Adipose tissue (tissue), 3 donors: ENCODE measurements around the gene SMG9. TPM values are rescaled to one million over a fixed set of nuclear protein-coding genes. Genes with fewer than 3 reads are reported as not detected.
"Not testable (repeated sequence)": the region's sequence is repeated elsewhere in the genome, so short reads cannot be mapped to it uniquely, and the experiment has no call there.

Source experiments
- H3K27ac ChIP-seq: one replicate; pipeline ENCODE4 v1.5.1; 2013; ENCODE audit warnings: low read depth, low read length
- WGBS, 3 donors: extraction: QIAGEN DNeasy Blood & Tissue Kit; methylation state at CpG; one replicate each; pipeline ENCODE4 v1.1.7; 2013; 5-methylcytosine and 5-hydroxymethylcytosine counted together
- polyA plus RNA-seq, 3 donors: library from polyadenylated mRNA; stranded (reverse); fragments of 200-250 nt; gene quantifications; one replicate each; pipeline ENCODE4 v1.2.3, GENCODE V29; 2013
- donor health status: healthy with polysubstance abuse.
- donor health status: Bipolar disorder and iron deficiency.
- donor health status: healthy.

SMG9 gene
- polyA plus RNA-seq, 3 donors: 6.9 to 16.0 (median 10.5) TPM

DNA sequence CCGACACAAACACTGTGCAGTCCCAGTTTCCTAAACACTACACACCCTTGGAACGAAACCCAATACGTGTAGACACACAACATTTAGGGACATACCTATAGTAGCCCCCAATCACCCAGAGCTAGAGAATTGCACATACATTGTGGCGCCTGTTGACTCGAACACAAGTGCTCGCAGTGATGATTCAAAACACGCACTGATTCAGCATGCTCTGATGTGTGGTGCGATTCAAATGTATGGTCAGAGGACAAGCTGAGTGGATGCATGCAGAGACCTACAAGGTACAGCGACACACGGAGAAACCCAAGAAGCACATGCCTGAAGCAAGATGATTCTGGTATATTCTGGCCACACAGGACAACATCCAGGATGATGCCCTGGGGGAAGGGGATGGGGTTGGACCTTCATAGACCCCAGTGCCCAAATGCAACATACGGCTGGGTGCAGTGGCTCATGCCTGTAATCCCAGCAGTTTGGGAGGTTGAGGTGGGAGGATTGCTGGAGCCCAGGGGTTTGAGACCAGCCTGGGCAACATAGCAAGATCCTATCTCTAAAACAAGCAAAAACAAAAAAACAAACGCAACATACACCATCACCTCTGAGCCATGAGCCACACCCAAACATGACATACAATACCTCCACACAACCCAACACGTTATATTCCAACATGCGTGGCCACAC is 27.0 kb upstream of the SMG9 start:
- WGBS, 3 donors: 78 to 90% (median 90%) methylated on average over 14 of the region's 14 CpGs
- H3K27ac ChIP-seq: no peak overlapping the region

DNA sequence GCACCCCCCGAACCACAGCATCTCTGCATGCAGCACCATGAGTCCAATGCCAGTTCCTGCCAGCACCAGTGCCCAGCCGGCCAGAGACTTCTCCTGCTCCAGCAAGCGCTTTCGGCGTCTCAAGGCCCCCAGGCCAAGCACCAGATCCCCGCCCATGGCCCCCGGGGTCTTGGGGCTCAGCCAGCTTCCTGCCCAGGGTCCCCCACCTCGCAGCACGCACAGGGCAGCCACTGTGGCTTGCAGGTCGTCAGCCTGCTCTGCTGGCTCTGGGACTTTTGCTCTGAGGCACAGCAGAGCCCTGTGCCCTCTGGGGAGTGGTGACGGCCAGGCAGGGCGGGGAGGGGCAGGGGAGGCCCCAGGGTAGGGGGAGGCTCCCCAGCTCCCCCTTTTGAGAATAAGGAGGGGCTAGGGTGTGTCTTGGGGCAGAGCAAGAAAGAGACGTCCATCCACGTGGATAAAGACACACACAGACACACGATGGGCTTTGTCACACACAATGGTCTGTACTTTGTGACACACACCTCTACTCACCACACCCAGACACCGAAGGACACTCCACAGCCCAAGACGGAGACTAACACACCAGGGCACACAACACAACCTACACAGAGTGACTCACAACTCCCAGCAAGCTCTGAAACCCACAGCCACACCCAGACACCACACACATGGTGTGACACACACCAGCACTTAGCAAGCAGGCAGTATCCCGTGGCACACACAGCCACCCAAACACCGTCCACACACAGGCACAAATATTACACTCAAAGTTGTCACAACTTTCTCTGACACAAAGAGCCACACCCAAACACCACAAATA is 26.2 kb upstream of the SMG9 start, which contains the start of gene KCNN4:
Gene KCNN4 (minus strand): TSS at position 268 of the 820 bp plus-strand sequence. CDS start 112 bp downstream, at position 156.
- WGBS, 3 donors: 20 to 31% (median 25%) methylated on average over 19 of the region's 19 CpGs
- no peak within 1 kb of the TSS for H3K27ac ChIP-seq

DNA sequence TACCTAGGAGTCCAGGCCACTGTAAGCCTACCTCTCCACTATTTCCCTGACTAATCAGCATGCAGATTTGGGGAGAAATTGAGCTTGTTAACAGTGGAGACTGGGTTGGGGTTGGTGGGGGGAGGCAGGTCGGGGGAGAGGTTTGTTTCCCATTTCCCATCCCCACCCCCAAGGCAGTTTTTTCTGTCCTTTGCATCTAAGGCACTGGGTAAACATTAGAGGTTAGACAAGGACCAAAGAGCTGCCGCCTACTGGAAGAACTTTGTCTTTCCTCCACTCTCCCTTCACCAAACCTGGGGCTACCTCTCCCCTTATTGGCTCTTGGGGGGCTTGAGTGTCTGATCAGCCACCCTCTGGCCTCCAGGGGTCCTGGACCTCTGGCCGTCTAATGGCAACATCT is 25.1 kb upstream of the SMG9 start:
- 30 to 52% (median 50%) methylated on average over 3 of the region's 3 CpGs for WGBS, 3 donors
- no peak overlapping the region for H3K27ac ChIP-seq

DNA sequence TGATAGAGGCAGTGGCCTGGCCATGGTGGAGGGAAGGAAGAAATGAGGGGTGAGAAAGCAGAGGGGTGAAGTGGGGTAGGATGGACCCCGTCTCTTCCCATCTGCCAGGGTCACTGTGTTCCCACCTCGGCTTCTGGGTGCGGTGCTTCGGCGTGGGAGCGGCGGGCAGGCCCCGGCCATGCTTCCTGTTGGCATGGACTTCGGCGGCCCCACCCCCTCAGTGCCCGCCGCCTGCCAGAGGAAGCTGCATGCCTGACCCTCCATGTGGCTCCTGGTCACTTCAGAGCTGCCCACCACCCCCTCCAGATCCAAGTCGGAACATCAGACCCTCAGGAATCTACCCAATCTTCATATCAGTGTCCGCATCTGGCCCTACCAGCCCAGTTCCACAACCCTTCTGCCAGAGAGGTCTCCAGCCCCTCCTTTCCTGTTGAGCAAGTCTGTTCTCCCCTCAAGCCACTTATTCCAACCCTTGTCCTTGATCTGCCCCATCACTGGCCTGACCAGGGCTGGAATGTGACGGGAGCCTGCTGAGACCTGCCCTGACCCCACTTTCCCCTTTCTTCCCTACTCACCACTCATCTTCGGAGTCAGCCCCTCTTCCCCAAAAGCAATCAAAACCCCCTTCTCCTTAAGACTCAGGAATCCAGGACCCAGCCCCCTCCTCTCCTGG is 24.5 kb upstream of the SMG9 start:
- whole genome bisulfite sequencing, 3 donors: 38 to 64% (median 42%) methylated on average over 6 to 16 of the region's 16 CpGs
- no peak overlapping the region for H3K27ac ChIP-seq

DNA sequence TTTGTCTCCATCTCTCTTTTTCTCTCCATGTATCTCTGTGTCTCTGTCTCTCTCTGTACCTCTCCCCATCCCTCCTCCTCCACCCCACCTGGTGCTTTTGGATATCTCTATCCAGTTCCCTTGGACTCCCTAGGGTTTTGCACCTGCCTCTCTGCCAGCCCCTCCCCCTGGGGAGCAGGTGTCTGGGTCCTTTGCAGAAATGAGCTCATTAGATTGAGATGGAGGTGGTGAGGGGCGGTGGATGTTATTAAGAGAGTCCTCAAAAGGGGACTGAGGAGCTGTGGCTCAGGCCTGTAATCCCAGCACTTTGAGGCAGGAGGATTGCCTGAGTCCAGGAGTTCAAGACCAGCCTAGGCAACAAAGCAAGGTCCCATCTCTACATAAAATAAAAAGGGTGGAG is 23.9 kb upstream of the SMG9 start:
- 76 to 95% (median 78%) methylated on average over 1 of the region's 1 CpG for WGBS, 3 donors
- H3K27ac ChIP-seq: no peak overlapping the region

DNA sequence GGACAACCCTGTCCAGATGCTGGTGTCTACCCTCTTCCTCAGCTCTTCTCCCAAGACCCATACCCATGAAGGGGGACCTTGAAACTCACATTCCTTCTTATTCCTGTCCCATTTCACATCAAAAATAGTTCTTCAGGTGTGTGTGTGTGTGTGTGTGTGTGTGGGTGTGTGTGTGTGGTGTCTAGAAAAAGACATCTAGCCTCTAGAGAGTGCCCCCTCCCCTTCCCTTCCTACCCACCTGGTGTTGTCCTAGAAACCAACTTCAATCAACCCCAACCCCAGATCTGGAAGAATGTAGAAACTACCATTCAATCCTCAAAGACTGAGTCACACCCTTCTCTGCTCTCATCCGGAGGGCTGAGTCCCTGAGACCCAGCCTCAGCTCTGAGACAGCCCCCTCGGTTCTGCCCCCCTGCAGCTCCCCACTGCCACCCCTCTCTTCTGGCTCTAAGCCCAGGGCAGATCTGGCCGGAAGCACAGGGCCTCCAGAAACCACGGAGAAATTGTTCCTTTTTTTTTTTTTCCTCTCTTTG is 22.5 kb upstream of the SMG9 start:
- WGBS, 3 donors: 3 to 10% (median 8%) methylated on average over 4 of the region's 4 CpGs
- no peak overlapping the region for H3K27ac ChIP-seq

DNA sequence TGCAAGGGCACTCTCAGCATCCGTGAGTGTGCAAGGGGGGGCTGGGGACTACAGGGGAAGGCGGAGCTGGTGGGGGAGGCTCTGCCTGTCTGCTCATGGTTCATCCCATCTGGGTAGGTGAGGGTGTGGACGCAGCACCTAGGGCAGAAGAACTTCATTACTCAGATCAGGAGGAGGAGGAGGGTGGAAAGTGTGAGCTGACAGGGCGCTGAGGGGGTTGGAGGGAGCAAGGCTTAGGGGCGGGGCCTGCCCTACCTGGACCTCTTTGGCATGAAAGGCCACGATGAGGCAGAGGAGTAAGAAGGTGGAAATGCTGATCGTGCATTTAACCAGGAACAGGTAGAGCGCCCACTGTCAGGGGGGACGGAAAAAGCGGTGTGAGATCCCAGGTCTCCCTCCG is 21.5 kb upstream of the SMG9 start:
- 66 to 75% (median 75%) methylated on average over 11 of the region's 11 CpGs for WGBS, 3 donors
- H3K27ac ChIP-seq: no peak overlapping the region

DNA sequence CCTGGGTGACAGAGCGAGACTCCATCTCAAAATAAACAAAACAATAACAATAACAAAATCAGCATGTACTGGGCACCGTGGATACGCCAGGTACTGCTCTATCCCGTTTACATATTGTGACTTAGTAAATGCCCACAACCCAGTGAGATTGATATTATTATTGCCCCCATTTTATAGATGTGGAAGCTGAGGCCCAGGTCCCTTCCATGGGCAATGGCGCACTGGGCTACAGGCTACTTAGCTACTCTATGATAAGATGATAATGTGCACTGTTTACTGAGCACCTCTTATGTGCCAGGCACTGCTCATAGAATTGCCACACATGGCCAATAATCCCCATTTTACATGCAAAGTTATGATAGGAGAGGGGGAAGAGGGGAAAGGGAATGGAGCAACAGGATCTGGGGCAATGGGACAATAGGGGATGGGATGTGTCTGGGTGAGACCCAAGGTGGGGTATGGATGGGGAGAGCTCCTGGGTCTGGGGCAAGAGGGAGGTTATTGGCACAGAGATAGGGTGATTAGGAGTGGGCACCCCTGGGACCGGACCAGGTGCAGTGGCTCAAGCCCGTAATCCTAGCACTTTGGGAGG is 20.6 kb upstream of the SMG9 start:
- WGBS, 3 donors: 88 to 95% (median 94%) methylated on average over 7 of the region's 7 CpGs
- H3K27ac ChIP-seq: no peak overlapping the region

DNA sequence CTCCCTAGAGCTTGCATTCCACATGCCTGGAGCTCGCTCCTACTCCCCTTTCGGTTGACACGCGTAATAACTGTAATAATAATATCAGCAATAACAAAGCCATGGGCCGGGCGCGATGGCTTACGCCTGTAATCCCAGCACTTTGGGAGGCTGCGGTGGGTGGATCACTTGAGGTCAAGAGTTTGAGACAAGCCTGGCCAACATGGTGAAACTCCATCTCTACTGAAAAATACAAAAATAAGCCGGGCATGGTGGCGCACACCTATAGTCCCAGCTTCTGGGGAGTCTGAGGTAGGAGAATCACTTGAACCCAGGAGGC is 20.1 kb upstream of the SMG9 start:
- not testable (repeated sequence) for H3K27ac ChIP-seq
- whole genome bisulfite sequencing, 3 donors: 67 to 71% (median 70%) methylated on average over 11 of the region's 11 CpGs

DNA sequence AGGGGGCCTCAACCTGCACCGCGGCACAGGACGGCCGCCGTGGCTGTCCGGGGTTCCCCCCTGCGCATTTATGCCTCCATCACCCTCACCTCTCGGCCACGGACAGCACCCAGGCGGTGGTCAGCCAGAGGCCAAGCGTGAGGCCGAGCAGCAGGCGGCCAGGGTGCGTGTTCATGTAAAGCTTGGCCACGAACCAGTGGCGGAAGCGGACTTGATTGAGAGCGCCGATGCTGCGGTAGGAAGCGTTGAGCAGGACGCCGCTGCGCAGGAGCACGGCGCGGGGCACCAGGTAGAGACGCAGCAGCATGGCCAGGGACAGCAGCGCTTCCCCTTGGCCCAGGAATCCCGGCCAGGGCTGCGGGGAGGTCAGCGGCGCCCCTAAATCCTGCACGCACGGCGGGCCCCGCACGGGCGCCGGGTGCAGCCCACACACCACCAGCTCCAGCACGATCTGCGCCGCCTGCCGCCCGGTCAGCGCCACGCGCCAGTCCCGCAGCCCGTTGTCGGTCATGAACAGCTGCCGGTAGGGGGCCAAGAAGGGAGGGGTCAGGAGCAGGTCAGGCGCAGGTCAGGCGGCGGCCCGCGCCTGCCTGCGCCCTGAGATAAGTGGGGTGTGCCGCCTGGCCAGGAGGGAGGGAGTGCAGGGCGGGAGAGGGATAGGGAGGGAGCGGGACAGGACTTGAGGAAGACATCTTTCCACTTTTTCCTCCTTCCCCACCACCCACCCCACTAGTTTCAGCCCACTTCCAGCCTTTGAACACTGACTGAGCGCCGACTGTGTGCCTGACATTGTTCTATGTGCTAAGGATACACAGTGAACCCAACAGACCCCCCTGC is 19.6 kb upstream of the SMG9 start:
- no peak overlapping the region for H3K27ac ChIP-seq
- 11 to 39% (median 28%) methylated on average over 51 to 63 of the region's 63 CpGs for WGBS, 3 donors

DNA sequence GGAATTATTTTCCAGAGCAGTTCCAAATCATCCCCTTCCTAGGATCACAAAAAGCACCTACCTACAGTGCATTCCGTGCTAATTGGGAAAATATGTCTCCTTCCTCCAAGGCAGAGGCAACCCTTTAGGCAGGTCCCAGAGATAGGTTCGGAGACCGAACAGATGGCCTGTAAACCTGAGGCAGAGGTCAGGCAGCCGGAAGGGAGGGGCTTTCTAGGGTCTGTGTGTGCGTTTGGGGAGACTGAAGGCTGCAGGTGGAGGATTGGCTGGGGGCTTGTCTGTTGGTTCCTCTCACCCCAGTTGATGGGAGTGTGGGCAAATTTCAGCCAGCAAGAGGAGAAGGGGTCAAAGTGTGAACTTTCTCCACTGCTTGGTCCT is 19.0 kb upstream of the SMG9 start:
- no peak overlapping the region for H3K27ac ChIP-seq

DNA sequence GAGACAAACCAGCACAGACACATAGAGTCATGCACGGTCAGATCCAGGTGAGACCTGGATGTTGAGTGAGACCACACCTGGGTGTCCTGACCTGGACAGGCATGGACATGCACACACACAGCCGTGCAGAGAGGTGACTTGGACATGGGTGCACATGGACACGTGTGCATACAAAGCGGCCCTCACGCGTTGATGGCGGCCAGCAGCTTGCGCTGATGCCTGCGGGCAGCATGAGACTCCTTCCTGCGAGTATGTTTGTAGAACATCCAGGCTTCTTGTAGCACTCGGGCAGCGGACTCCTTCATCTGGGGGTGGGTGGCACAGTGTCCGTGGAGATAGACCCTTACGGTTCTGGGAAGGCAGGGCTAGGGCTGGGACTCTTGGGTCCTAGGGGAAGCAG is 14.5 kb upstream of the SMG9 start:
- WGBS, 3 donors: 89 to 95% (median 90%) methylated on average over 14 of the region's 14 CpGs
- H3K27ac ChIP-seq: no peak overlapping the region

More for the DNA sequence above, 19.0 kb upstream of the SMG9 start:
- WGBS, 3 donors: 71 to 86% (median 80%) methylated on average over 5 of the region's 5 CpGs

DNA sequence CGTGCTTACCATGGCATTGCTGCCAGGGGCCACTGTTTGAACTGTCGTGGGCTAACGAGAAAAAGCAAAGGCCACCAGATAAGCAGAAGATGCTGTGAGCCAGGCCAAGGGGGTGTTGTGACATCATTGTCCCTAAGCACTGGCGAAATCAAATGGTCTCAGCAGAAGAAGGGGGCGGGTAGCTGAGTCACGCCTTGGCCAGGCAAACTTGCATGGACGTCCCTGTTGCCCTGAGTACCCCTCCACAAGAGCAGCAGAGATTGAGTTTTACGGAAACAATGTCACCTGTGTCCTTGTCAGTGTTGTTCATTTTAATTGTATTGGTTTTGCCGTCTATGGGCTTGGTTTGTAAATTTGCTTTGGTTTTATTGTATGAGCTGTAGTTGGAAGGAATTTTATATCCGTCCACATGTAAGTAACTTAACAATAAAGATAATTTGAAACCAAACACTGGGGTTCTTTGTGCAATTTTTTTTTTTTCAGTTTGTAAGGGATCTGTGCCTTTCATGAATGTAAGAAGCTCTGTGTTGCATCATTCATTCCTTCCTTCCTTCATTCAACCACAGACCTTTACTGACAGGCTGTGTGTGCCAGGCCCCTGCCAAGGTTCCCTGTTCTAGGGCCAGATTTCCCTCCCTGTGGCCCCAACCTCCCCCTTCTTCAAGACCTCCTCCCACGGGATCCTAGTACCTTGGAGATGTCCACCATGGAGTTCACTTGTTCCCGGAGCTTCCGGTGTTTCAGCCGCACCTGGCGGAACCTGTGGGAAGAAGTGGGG is 13.7 kb upstream of the SMG9 start:
- no peak overlapping the region for H3K27ac ChIP-seq

DNA sequence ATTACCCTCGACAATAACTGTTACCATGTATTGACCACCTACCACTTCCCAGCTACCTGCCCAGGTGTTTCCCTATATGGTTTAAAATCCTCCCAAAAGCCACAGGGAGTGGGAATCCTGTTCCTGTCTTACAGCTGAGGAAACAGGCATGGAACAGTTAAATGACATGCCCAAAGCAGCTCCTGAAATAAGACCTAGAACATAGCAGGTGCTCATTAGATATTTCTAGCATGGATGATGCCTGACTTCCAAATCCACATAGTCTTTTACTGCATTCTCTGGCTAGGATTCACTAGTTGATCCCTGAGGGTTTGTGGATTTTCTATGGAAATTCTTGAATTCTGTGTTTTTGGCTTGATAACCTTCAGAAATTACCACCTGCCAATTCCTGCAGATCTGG is 13.1 kb upstream of the SMG9 start:
- H3K27ac ChIP-seq: no peak overlapping the region
- 50 to 63% (median 59%) methylated on average over 1 of the region's 1 CpG for WGBS, 3 donors

More for the DNA sequence above, 13.7 kb upstream of the SMG9 start:
- 48 to 65% (median 52%) methylated on average over 15 of the region's 15 CpGs for WGBS, 3 donors

DNA sequence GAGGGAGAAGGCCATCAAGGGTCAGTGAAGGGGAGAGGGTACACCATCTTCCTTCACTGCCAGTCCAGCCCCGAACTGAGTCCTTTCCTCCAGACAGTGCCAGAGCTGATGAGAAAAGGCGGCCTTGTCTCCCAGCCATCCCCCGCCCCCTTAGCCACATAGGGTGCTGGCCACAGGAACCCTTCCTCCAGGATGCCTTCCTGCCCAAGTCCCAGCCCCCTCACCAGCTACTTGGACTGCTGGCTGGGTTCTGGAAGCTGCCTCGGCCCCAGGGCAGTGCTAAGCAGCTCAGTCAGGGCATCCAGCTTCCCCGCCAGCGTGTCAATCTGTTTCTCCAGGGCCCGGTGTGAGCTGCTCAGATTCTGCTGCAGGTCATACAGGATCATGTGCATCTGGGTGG is 12.6 kb upstream of the SMG9 start:
- no peak overlapping the region for H3K27ac ChIP-seq
- 76 to 83% (median 81%) methylated on average over 7 of the region's 7 CpGs for WGBS, 3 donors

DNA sequence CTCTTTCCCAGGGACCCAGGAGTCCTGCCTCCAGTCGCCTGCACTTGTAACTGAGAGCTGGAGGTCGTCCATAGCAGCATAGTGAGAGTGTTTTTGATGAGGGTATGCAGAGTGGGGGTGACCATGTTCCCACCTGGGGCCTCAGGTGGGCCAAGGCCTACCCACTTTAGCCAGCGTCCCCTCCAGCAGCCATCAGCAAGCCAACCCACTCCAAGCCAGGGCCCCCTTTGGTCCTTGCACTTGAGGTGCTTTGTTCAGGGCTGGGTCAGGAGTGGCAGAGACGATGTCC is 11.9 kb upstream of the SMG9 start:
- no peak overlapping the region for H3K27ac ChIP-seq
- WGBS, 3 donors: 61 to 91% (median 88%) methylated on average over 4 of the region's 4 CpGs

DNA sequence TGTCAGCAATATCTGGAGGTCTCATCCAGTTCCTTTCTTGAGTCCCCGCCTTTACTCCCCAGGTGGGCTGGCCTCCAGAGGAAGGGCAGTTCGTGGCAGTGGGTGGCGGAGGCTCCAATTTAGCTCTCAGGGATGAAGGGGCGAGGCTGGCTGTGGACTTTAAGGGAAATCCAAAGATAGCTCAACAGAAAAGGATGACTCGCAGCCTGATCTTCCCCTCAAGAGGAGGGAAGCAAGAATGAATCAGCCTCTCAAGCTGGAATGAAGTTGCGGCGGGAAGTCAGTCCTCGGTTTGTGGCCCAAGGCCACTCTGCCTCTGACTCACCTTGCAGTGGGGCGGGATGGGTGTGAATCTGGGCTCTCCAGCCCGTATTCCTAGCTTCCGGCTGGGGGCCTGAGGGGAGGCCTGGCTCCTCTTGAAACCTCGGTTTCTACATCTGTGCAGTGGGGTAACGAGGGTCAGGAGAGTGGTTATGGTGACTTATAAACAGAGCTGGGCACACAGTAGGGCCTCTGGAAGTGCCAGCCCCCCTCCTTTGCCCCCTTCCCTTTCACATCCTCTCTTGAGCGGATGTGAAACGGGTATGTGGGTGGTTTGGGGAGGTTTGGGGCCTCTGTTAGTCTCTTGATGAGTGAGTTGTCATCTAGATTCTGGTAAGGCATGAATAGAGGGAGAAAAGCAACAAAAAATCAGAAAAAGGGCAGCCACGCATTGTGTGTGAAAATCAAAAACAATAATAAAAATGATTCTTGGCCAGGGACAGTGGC is 10.5 kb upstream of the SMG9 start:
- peak overlapping the region; percentile 45 for H3K27ac ChIP-seq
- 27 to 70% (median 34%) methylated on average over 16 of the region's 16 CpGs for WGBS, 3 donors
